Adrenal gland (tissue), 12 donors: Measurements from ENCODE around the gene IFT81. TPM values are rescaled to one million over a fixed set of nuclear protein-coding genes. Genes with fewer than 3 reads are reported as not detected.
A peak's percentile ranks its signal among the peaks of the same experiment; 100 is the strongest.

Experiments used
- DNase-seq, 7 donors: peaks; one replicate each; pipeline ENCODE4 v3.0.0-alpha.2; 2019 to 2020
- H3K27ac ChIP-seq, 5 donors: fragments of 200-600 bp; sonication (generic) in 4 of 5; 1 replicate in 3 of 5; 2 replicates in 2 of 5; pipeline versions ENCODE4 v1.5.1 to v1.8.0; 2016 to 2020; ENCODE audit warnings: mild to moderate bottlenecking in 1 of 5
- H3K27me3 ChIP-seq: fragments of 200-600 bp; 2 replicates; pipeline ENCODE4 v1.8.0; 2021
- H3K36me3 ChIP-seq, 2 donors: fragments of 200-600 bp; replicated peaks in 1 of 2; 1 replicate in 1 of 2; 2 replicates in 1 of 2; pipeline versions ENCODE4 v1.5.1 to v1.8.0; 2018 to 2022
- H3K4me1 ChIP-seq, 2 donors: fragments of 200-600 bp; replicated peaks in 1 of 2; 1 replicate in 1 of 2; 2 replicates in 1 of 2; pipeline versions ENCODE4 v1.5.1 to v1.8.0; 2018 to 2021
- H3K4me3 ChIP-seq, 4 donors: fragments of 200-600 bp; sonication (generic) in 3 of 4; one replicate each; pipeline ENCODE4 v1.5.1; 2016 to 2018
- H3K9me3 ChIP-seq, 3 donors: fragments of 200-600 bp; sonication (generic) in 1 of 3; replicated peaks in 1 of 3; 1 replicate in 2 of 3; 2 replicates in 1 of 3; pipeline versions ENCODE4 v1.5.1 to v1.8.0; 2016 to 2021
- CTCF ChIP-seq, 6 experiments: fragments of 450-650 bp in 4 of 6; fragments of 200-600 bp in 2 of 6; sonication (generic) in 1 of 6; IDR thresholded peaks; 1 replicate in 5 of 6; 2 replicates in 1 of 6; pipeline versions ENCODE4 v1.5.1 to v1.8.0; 2016 to 2021; ENCODE audit warnings: antibody characterized with exemption in 6 of 6, mild to moderate bottlenecking in 2 of 6, moderate library complexity in 1 of 6
- POLR2A ChIP-seq, 2 donors: fragments of 450-650 bp; IDR thresholded peaks; one replicate each; pipeline ENCODE4 v1.6.1; 2017; ENCODE audit warnings: antibody characterized with exemption in 2 of 2, mild to moderate bottlenecking in 2 of 2, moderate library complexity in 1 of 2
- WGBS, 4 donors: extraction: QIAGEN DNeasy Blood & Tissue Kit in 2 of 4; methylation state at CpG; one replicate each; pipeline versions ENCODE4 v1.1.5 to v1.1.7; 2013 to 2017; 5-methylcytosine and 5-hydroxymethylcytosine counted together
- intact Hi-C, 2 donors: fragments of 100-400 bp; cut with DNase I; formaldehyde crosslinking; loops; one replicate each; pipeline versions ENCODE4 v1.14.1 to v1.15.0; 2022 to 2023
- polyA plus RNA-seq, 3 donors: library from polyadenylated mRNA; stranded (reverse); fragments of 200-250 nt in 2 of 3; fragments of 350-450 nt in 1 of 3; fragmentation: Illumina TruSeq in 1 of 3; extraction: RNeasy Lipid Tissue Mini Kit (QIAGEN cat#74804) in 1 of 3; gene quantifications; one replicate each; pipeline ENCODE4 v1.2.3, GENCODE V29; 2013 to 2014
- total RNA-seq, 9 donors: library from RNA; depleted of rRNA in 4 of 9; stranded (reverse); fragments of >200 nt in 4 of 9; fragments of 120-200 nt in 1 of 9; fragmentation: NEBNext Ultra II Directional in 1 of 9; extraction: Animal tissue kit (Norgen Biotek cat#: 25700) in 1 of 9; gene quantifications; one replicate each; pipeline versions ENCODE4 v1.1.0 to v1.2.4, GENCODE V29; 2013 to 2023
- donor health status: healthy with polysubstance abuse.
- donor health status: Bipolar disorder and iron deficiency.
- donor health status: DM: yes; HTN: yes; CAD: no.
- donor health status: DM: no; HTN: no; CAD: no.
- donor health status: DM: no; HTN: no; CAD: no.
- donor health status: DM: yes; HTN: yes; CAD: no.

The IFT81 gene
- total and polyA plus RNA-seq, 12 donors, result 4.0 to 19.2 (median 10.5) TPM

- Histone ChIP-seq H3K27me3 (no peaks in the 10 kb centered on the region), H3K4me3 (no peak overlapping the region), H3K27ac (no peak overlapping the region), H3K36me3 (peaks cover 0 to 6% of the 10 kb centered on the region in 2 donors), H3K9me3 (no peaks in the 10 kb centered on the region), H3K4me1 (peaks cover 14 to 16% of the 10 kb centered on the region in 2 donors)
- no peak for DNase-seq
- intact Hi-C loops, result no loop called here
- 89 to 94% (median 93%) methylated on average over 2 of the region's 2 CpGs for WGBS, 4 donors
- TF ChIP-seq CTCF (IDR thresholded peaks at IDR 0.05) (no peak), POLR2A (IDR thresholded peaks at IDR 0.05) (no peak)
These were observed 72.8 kb downstream of the IFT81 start for GRCh38 chr12:110197003-110197402.

GRCh38 chr12:110198386-110198785, 74.2 kb downstream of the IFT81 start:
- DNase-seq, result no peak
- intact Hi-C loops, result no loop called here
- Histone ChIP-seq H3K27me3 (no peaks in the 10 kb centered on the region), H3K27ac (no peak overlapping the region), H3K36me3 (no peaks in the 10 kb centered on the region), H3K4me1 (peaks cover 14 to 16% of the 10 kb centered on the region in 2 donors), H3K9me3 (no peaks in the 10 kb centered on the region), H3K4me3 (no peak overlapping the region)
- TF ChIP-seq POLR2A (IDR thresholded peaks at IDR 0.05) (no peak), CTCF (IDR thresholded peaks at IDR 0.05) (no peak)
- WGBS, 4 donors, result 95 to 100% (median 96%) methylated on average over 1 of the region's 1 CpG

- peak in 2 of 7 donors; percentile 24 to 36 for DNase-seq
- 15 to 17% (median 16%) methylated on average over 6 of the region's 6 CpGs for WGBS, 4 donors
- Histone ChIP-seq H3K27me3 (no peaks in the 10 kb centered on the region), H3K4me1 (peaks cover 14 to 16% of the 10 kb centered on the region in 2 donors), H3K27ac (no peak overlapping the region), H3K4me3 (peak overlapping the region in 1 of 4 donors; percentile 22), H3K9me3 (no peaks in the 10 kb centered on the region), H3K36me3 (peaks cover 0 to 5% of the 10 kb centered on the region in 2 donors)
- TF ChIP-seq CTCF (IDR thresholded peaks at IDR 0.05), result no peak
- no peak for TF ChIP-seq POLR2A (IDR thresholded peaks at IDR 0.05)
- intact Hi-C loops, result no loop called here
These were observed 75.4 kb downstream of the IFT81 start for GRCh38 chr12:110199339-110200123.

GRCh38 chr12:110200124-110200417, 75.9 kb downstream of the IFT81 start:
- TF ChIP-seq POLR2A (IDR thresholded peaks at IDR 0.05) (no peak), CTCF (IDR thresholded peaks at IDR 0.05) (no peak)
- Histone ChIP-seq H3K27me3 (no peaks in the 10 kb centered on the region), H3K36me3 (peaks cover 0 to 5% of the 10 kb centered on the region in 2 donors), H3K27ac (no peak overlapping the region), H3K4me3 (no peak overlapping the region), H3K4me1 (peaks cover 14 to 16% of the 10 kb centered on the region in 2 donors), H3K9me3 (no peaks in the 10 kb centered on the region)
- intact Hi-C loops, result no loop called here
- 54 to 100% (median 64%) methylated on average over 1 of the region's 1 CpG for WGBS, 4 donors
- DNase-seq, result no peak
